H9 (cell line): ENCODE measurements around the gene DEPDC5. TPM values are rescaled to one million over a fixed set of nuclear protein-coding genes. Genes with fewer than 3 reads are reported as not detected.
"Not testable (repeated sequence)": the region's sequence is repeated elsewhere in the genome, so short reads cannot be mapped to it uniquely, and the experiment has no call there.

Experiments
- DNase-seq: peaks from one replicate; pipeline ENCODE4 v3.0.0-alpha.2; 2017
- H2AFZ ChIP-seq: one replicate; pipeline ENCODE4 v1.6.1; 2013; ENCODE audit warnings: mild to moderate bottlenecking, low read length, control low read depth, moderate library complexity
- H2AK5ac ChIP-seq: 2 replicates; pipeline ENCODE4 v1.6.1; 2013; ENCODE audit warnings: low read length, control low read depth, mixed read lengths; ENCODE audit not compliant: insufficient read length
- H2BK120ac ChIP-seq: one replicate; pipeline ENCODE4 v1.6.1; 2013; ENCODE audit warnings: low read depth, mild to moderate bottlenecking, low read length, control low read depth, inconsistent platforms; ENCODE audit not compliant: poor library complexity, severe bottlenecking
- H2BK12ac ChIP-seq: 2 replicates; pipeline ENCODE4 v1.6.1; 2013; ENCODE audit warnings: low read length, control low read depth, mixed read lengths, low read depth; ENCODE audit not compliant: insufficient read length
- H2BK15ac ChIP-seq: 2 replicates; pipeline ENCODE4 v1.6.1; 2013; ENCODE audit warnings: low read depth, low read length, control low read depth
- H2BK20ac ChIP-seq: one replicate; pipeline ENCODE4 v1.6.1; 2013; ENCODE audit warnings: low read depth, mild to moderate bottlenecking, low read length, control low read depth, inconsistent platforms; ENCODE audit not compliant: poor library complexity, severe bottlenecking
- H2BK5ac ChIP-seq: 2 replicates; pipeline ENCODE4 v1.6.1; 2013; ENCODE audit warnings: low read length, control low read depth, mixed read lengths; ENCODE audit not compliant: insufficient read length
- H3K14ac ChIP-seq: 2 replicates; pipeline ENCODE4 v1.6.1; 2013; ENCODE audit warnings: low read length, control low read depth; ENCODE audit not compliant: insufficient read depth
- H3K18ac ChIP-seq: 2 replicates; pipeline ENCODE4 v1.6.1; 2013; ENCODE audit warnings: low read depth, mild to moderate bottlenecking, mixed read lengths, low read length, control low read depth; ENCODE audit not compliant: insufficient read length
- H3K23ac ChIP-seq: 2 replicates; pipeline ENCODE4 v1.6.1; 2013; ENCODE audit warnings: low read length, control low read depth, mixed read lengths, low read depth; ENCODE audit not compliant: insufficient read length
- H3K23me2 ChIP-seq: 2 replicates; pipeline ENCODE4 v1.6.1; 2013; ENCODE audit warnings: low read depth, mild to moderate bottlenecking, mixed read lengths, low read length, control low read depth; ENCODE audit not compliant: insufficient read length, poor library complexity, severe bottlenecking
- H3K27ac ChIP-seq: 2 replicates; pipeline ENCODE4 v1.5.1; 2013; ENCODE audit warnings: low read length, control low read depth, mixed read lengths, low read depth; ENCODE audit not compliant: insufficient read length
- H3K27me3 ChIP-seq: 2 replicates; pipeline ENCODE4 v1.6.1; 2013; ENCODE audit warnings: low read length, control low read depth, inconsistent platforms; ENCODE audit not compliant: insufficient read depth
- H3K4ac ChIP-seq: 2 replicates; pipeline ENCODE4 v1.6.1; 2013; ENCODE audit warnings: low read depth, mild to moderate bottlenecking, control low read depth, inconsistent platforms, low read length, moderate library complexity
- H3K4me1 ChIP-seq: 2 replicates; pipeline ENCODE4 v1.6.1; 2013; ENCODE audit warnings: low read length, control low read depth, inconsistent platforms; ENCODE audit not compliant: insufficient read depth
- H3K4me2 ChIP-seq: 2 replicates; pipeline ENCODE4 v1.6.1; 2013; ENCODE audit warnings: low read length, control low read depth, mixed read lengths; ENCODE audit not compliant: insufficient read length, insufficient read depth
- H3K56ac ChIP-seq: 2 replicates; pipeline ENCODE4 v1.6.1; 2013; ENCODE audit warnings: low read depth, mild to moderate bottlenecking, mixed read lengths, low read length, control low read depth; ENCODE audit not compliant: insufficient read length
- H3K79me1 ChIP-seq: 2 replicates; pipeline ENCODE4 v1.6.1; 2013; ENCODE audit warnings: low read depth, mild to moderate bottlenecking, moderate library complexity, low read length, control low read depth, inconsistent platforms; ENCODE audit not compliant: insufficient read depth, poor library complexity, severe bottlenecking
- H3K79me2 ChIP-seq: 2 replicates; pipeline ENCODE4 v1.6.1; 2013; ENCODE audit warnings: low read length, control low read depth, inconsistent platforms; ENCODE audit not compliant: insufficient read depth
- H3K9ac ChIP-seq: 2 replicates; pipeline ENCODE4 v1.6.1; 2013; ENCODE audit warnings: low read length, control low read depth, mixed read lengths; ENCODE audit not compliant: insufficient read length; ENCODE audit errors: extremely low read depth
- H3K9me3 ChIP-seq: one replicate; pipeline ENCODE4 v1.6.1; 2013; ENCODE audit warnings: low read depth, low read length, inconsistent platforms; ENCODE audit not compliant: control insufficient read depth
- H3T11ph ChIP-seq: one replicate; pipeline ENCODE4 v1.6.1; 2013; ENCODE audit warnings: mild to moderate bottlenecking, low read length, control low read depth, inconsistent platforms
- H4K20me1 ChIP-seq: one replicate; pipeline ENCODE4 v1.6.1; 2013; ENCODE audit not compliant: control insufficient read depth, insufficient read length, insufficient read depth
- H4K5ac ChIP-seq: 2 replicates; pipeline ENCODE4 v1.6.1; 2013; ENCODE audit warnings: low read depth, mild to moderate bottlenecking, mixed read lengths, low read length, control low read depth; ENCODE audit not compliant: insufficient read length
- H4K8ac ChIP-seq: replicated peaks from 2 replicates; pipeline ENCODE4 v1.6.1; 2013; ENCODE audit warnings: low read length, control low read depth, mixed read lengths, low read depth; ENCODE audit not compliant: insufficient read length
- H4K91ac ChIP-seq: 2 replicates; pipeline ENCODE4 v1.6.1; 2013; ENCODE audit warnings: low read depth, mild to moderate bottlenecking, moderate library complexity, mixed read lengths, low read length, control low read depth; ENCODE audit not compliant: insufficient read length
- H3K27ac Mint-ChIP-seq, 3 experiments: 2 replicates in 2 of 3; 3 replicates in 1 of 3; pipeline ENCODE4 v1.8.0; 2020 to 2021; ENCODE audit warnings: mixed read lengths in 3 of 3, mild to moderate bottlenecking in 1 of 3, moderate library complexity in 1 of 3
- H3K27me3 Mint-ChIP-seq: 2 replicates; pipeline ENCODE4 v1.8.0; 2021; ENCODE audit warnings: low read depth, mild to moderate bottlenecking, moderate library complexity, mixed read lengths
- H3K36me3 Mint-ChIP-seq, 3 experiments: 2 replicates in 2 of 3; 3 replicates in 1 of 3; pipeline ENCODE4 v1.8.0; 2020 to 2021; ENCODE audit warnings: low read depth in 3 of 3, mixed read lengths in 3 of 3; ENCODE audit not compliant: insufficient read depth in 1 of 3
- H3K4me1 Mint-ChIP-seq, 2 experiments: 2 replicates each; pipeline ENCODE4 v1.8.0; 2020; ENCODE audit warnings: mixed read lengths in 2 of 2
- H3K4me3 Mint-ChIP-seq, 2 experiments: 2 replicates in 1 of 2; 3 replicates in 1 of 2; pipeline ENCODE4 v1.8.0; 2020 to 2021; ENCODE audit warnings: mild to moderate bottlenecking in 2 of 2, mixed read lengths in 2 of 2, moderate library complexity in 1 of 2
- H3K9me3 Mint-ChIP-seq, 2 experiments: 2 replicates in 1 of 2; 3 replicates in 1 of 2; pipeline ENCODE4 v1.8.0; 2020; ENCODE audit warnings: mild to moderate bottlenecking in 2 of 2, mixed read lengths in 2 of 2, moderate library complexity in 1 of 2
- CTCF ChIP-seq: fragments of 200-600 bp; sonication (generic); conservative IDR thresholded peaks from 3 replicates; pipeline ENCODE4 v1.8.0; 2021; ENCODE audit warnings: antibody characterized with exemption, mild to moderate bottlenecking
- WGBS: extraction: QIAGEN DNeasy Blood & Tissue Kit; methylation state at CpG from one replicate; pipeline ENCODE4 v1.1.7; 2013; ENCODE audit warnings: missing lambda C conversion rate, low lambda C conversion rate, mixed read lengths; ENCODE audit not compliant: insufficient read length; ENCODE audit errors: extremely low coverage; 5-methylcytosine and 5-hydroxymethylcytosine counted together
- total RNA-seq: library from RNA; stranded (reverse); gene quantifications from 2 replicates; pipeline ENCODE4 v1.2.1, GENCODE V29; 2021

Gene DEPDC5
- total RNA-seq, 1 experiment from 2014 or later = 29.2 TPM

GRCh38 chr22:31800065-31800464 lies 46.2 kb downstream of the DEPDC5 start:
- Mint-ChIP-seq H3K4me1 (no peaks in the 10 kb centered on the region), H3K4me3 (no peak overlapping the region), H3K36me3 (peaks cover 17 to 66% (median 48%) of the 10 kb centered on the region in 3 experiments; a peak in 6 of 7 replicates), H3K27ac (no peak overlapping the region), H3K9me3 (no peaks in the 10 kb centered on the region), H3K27me3 (no peaks in the 10 kb centered on the region)
- Histone ChIP-seq H3K4me1 (no peaks in the 10 kb centered on the region), H2AFZ (no peak overlapping the region), H3K4me2 (no peak overlapping the region), H3K4ac (no peak overlapping the region), H4K5ac (no peak overlapping the region), H2BK12ac (no peak overlapping the region), H2BK15ac (no peak overlapping the region), H3K9me3 (no peaks in the 10 kb centered on the region), H3K56ac (no peak overlapping the region), H4K8ac (no peak overlapping the region), H3K18ac (no peak overlapping the region), H3K23ac (no peak overlapping the region), H3K79me2 (no peaks in the 10 kb centered on the region), H4K91ac (no peak overlapping the region), H3T11ph (no peak overlapping the region), H3K79me1 (no peaks in the 10 kb centered on the region), H2BK5ac (no peak overlapping the region), H3K27me3 (no peaks in the 10 kb centered on the region), H3K9ac (no peak overlapping the region), H2BK120ac (no peak overlapping the region), H2AK5ac (no peak overlapping the region), H4K20me1 (no peaks in the 10 kb centered on the region), H3K27ac (no peak overlapping the region), H2BK20ac (no peak overlapping the region), H3K23me2 (no peaks in the 10 kb centered on the region), H3K14ac (no peak overlapping the region)
- no peak for TF ChIP-seq CTCF
- no peak for DNase-seq

GRCh38 chr22:31800861-31801260 lies 47.0 kb downstream of the DEPDC5 start:
- not testable (repeated sequence) for H3K4me2 ChIP-seq, H4K8ac ChIP-seq, H4K91ac ChIP-seq, H3K79me1 ChIP-seq, H3K27ac Mint-ChIP-seq, H3K9me3 ChIP-seq, H3K18ac ChIP-seq, H2AFZ ChIP-seq, H3K9me3 Mint-ChIP-seq, H3K4me1 ChIP-seq, H3K27ac ChIP-seq, H2BK12ac ChIP-seq, H3K9ac ChIP-seq, H4K5ac ChIP-seq, H2BK15ac ChIP-seq, H3K14ac ChIP-seq, H3K56ac ChIP-seq, DNase-seq, H3K4me3 Mint-ChIP-seq, H4K20me1 ChIP-seq, H3K27me3 ChIP-seq, H3K27me3 Mint-ChIP-seq, H2BK20ac ChIP-seq, H2AK5ac ChIP-seq, H3K23me2 ChIP-seq, H3K4ac ChIP-seq, H2BK5ac ChIP-seq, H3K23ac ChIP-seq, H2BK120ac ChIP-seq, H3K79me2 ChIP-seq, H3T11ph ChIP-seq, H3K4me1 Mint-ChIP-seq
- peaks cover 17 to 70% (median 55%) of the 10 kb centered on the region in 3 experiments; a peak in 6 of 7 replicates for H3K36me3 Mint-ChIP-seq
- no CpG with 5 or more reads among the region's 6 CpGs for WGBS
